Measurements from ENCODE around the gene FHOD3. TPM values are rescaled to one million over a fixed set of nuclear protein-coding genes. Genes with fewer than 3 reads are reported as not detected.

FHOD3 gene
- total RNA-seq, 1 donor from 2014 or later, result not detected

GRCh38 chr18:36505665-36506064 lies 208.2 kb downstream of the FHOD3 start:
- intact Hi-C loops (cut with micrococcal nuclease), result no loop called here
- H3K9me3 Mint-ChIP-seq, result no peaks in the 10 kb centered on the region
- no peak overlapping the region for H3K4me3 Mint-ChIP-seq (ENCODE audit: low read depth)

GRCh38 chr18:36509646-36510197 lies 212.2 kb downstream of the FHOD3 start:
- no peaks in the 10 kb centered on the region for H3K27me3 Mint-ChIP-seq (ENCODE audit: low read depth)
- H3K4me1 Mint-ChIP-seq (ENCODE audit: low read depth), result no peaks in the 10 kb centered on the region
- H3K36me3 Mint-ChIP-seq (ENCODE audit: low read depth), result no peaks in the 10 kb centered on the region
- intact Hi-C loops (cut with micrococcal nuclease), result no loop called here
- no peak overlapping the region for H3K4me3 Mint-ChIP-seq (ENCODE audit: low read depth)
- no peak overlapping the region for H3K27ac Mint-ChIP-seq
- H3K9me3 Mint-ChIP-seq, result no peaks in the 10 kb centered on the region
- DNase-seq (ENCODE audit: low spot score), result no peak

More at GRCh38 chr18:36505665-36506064, 208.2 kb downstream of the FHOD3 start:
- DNase-seq (ENCODE audit: low spot score), result no peak
- Mint-ChIP-seq H3K4me1 (ENCODE audit: low read depth) (no peaks in the 10 kb centered on the region), H3K27me3 (ENCODE audit: low read depth) (no peaks in the 10 kb centered on the region), H3K27ac (no peak overlapping the region), H3K36me3 (ENCODE audit: low read depth) (no peaks in the 10 kb centered on the region)

GRCh38 chr18:36511791-36512352 lies 214.4 kb downstream of the FHOD3 start:
- no peaks in the 10 kb centered on the region for H3K9me3 Mint-ChIP-seq
- intact Hi-C loops (cut with micrococcal nuclease), result no loop called here
- H3K27me3 Mint-ChIP-seq (ENCODE audit: low read depth), result no peaks in the 10 kb centered on the region
- no peaks in the 10 kb centered on the region for H3K4me1 Mint-ChIP-seq (ENCODE audit: low read depth)
- no peak overlapping the region for H3K27ac Mint-ChIP-seq
- H3K4me3 Mint-ChIP-seq (ENCODE audit: low read depth), result no peak overlapping the region
- no peak for DNase-seq (ENCODE audit: low spot score)
- H3K36me3 Mint-ChIP-seq (ENCODE audit: low read depth), result no peaks in the 10 kb centered on the region

GRCh38 chr18:36513556-36513955 lies 216.0 kb downstream of the FHOD3 start:
- Mint-ChIP-seq H3K27ac (no peak overlapping the region), H3K36me3 (ENCODE audit: low read depth) (no peaks in the 10 kb centered on the region), H3K27me3 (ENCODE audit: low read depth) (no peaks in the 10 kb centered on the region), H3K4me1 (ENCODE audit: low read depth) (no peaks in the 10 kb centered on the region), H3K9me3 (no peaks in the 10 kb centered on the region), H3K4me3 (ENCODE audit: low read depth) (no peak overlapping the region)
- DNase-seq (ENCODE audit: low spot score), result no peak
- intact Hi-C loops (cut with micrococcal nuclease), result no loop called here

- no peaks in the 10 kb centered on the region for H3K9me3 Mint-ChIP-seq
- no peak overlapping the region for H3K27ac Mint-ChIP-seq
- H3K4me3 Mint-ChIP-seq (ENCODE audit: low read depth), result no peak overlapping the region
- DNase-seq (ENCODE audit: low spot score), result no peak
- no peaks in the 10 kb centered on the region for H3K27me3 Mint-ChIP-seq (ENCODE audit: low read depth)
- intact Hi-C loops (cut with micrococcal nuclease), result no loop called here
- no peaks in the 10 kb centered on the region for H3K4me1 Mint-ChIP-seq (ENCODE audit: low read depth)
- no peaks in the 10 kb centered on the region for H3K36me3 Mint-ChIP-seq (ENCODE audit: low read depth)
Measured at GRCh38 chr18:36514778-36515177, 217.3 kb downstream of the FHOD3 start.

- no peak for DNase-seq (ENCODE audit: low spot score)
- no peaks in the 10 kb centered on the region for H3K36me3 Mint-ChIP-seq (ENCODE audit: low read depth)
- H3K27ac Mint-ChIP-seq, result no peak overlapping the region
- no peaks in the 10 kb centered on the region for H3K9me3 Mint-ChIP-seq
- intact Hi-C loops (cut with micrococcal nuclease), result no loop called here
- H3K4me1 Mint-ChIP-seq (ENCODE audit: low read depth), result no peaks in the 10 kb centered on the region
- H3K4me3 Mint-ChIP-seq (ENCODE audit: low read depth), result no peak overlapping the region
- peaks cover 2% of the 10 kb centered on the region for H3K27me3 Mint-ChIP-seq (ENCODE audit: low read depth)
Measured at GRCh38 chr18:36516258-36516657, 218.7 kb downstream of the FHOD3 start.

- no peak overlapping the region for H3K4me3 Mint-ChIP-seq (ENCODE audit: low read depth)
- intact Hi-C loops (cut with micrococcal nuclease), result no loop called here
Measured at GRCh38 chr18:36516726-36517125, 219.2 kb downstream of the FHOD3 start.

GRCh38 chr18:36518839-36519238 lies 221.3 kb downstream of the FHOD3 start:
- no peak for DNase-seq (ENCODE audit: low spot score)
- no peaks in the 10 kb centered on the region for H3K9me3 Mint-ChIP-seq
- H3K27me3 Mint-ChIP-seq (ENCODE audit: low read depth), result peaks cover 2% of the 10 kb centered on the region
- H3K4me1 Mint-ChIP-seq (ENCODE audit: low read depth), result no peaks in the 10 kb centered on the region
- H3K27ac Mint-ChIP-seq, result no peak overlapping the region
- H3K4me3 Mint-ChIP-seq (ENCODE audit: low read depth), result no peak overlapping the region
- H3K36me3 Mint-ChIP-seq (ENCODE audit: low read depth), result no peaks in the 10 kb centered on the region
- intact Hi-C loops (cut with micrococcal nuclease), result no loop called here

More at GRCh38 chr18:36516726-36517125, 219.2 kb downstream of the FHOD3 start:
- H3K36me3 Mint-ChIP-seq (ENCODE audit: low read depth), result no peaks in the 10 kb centered on the region
- no peaks in the 10 kb centered on the region for H3K4me1 Mint-ChIP-seq (ENCODE audit: low read depth)
- H3K27me3 Mint-ChIP-seq (ENCODE audit: low read depth), result peaks cover 2% of the 10 kb centered on the region
- no peak for DNase-seq (ENCODE audit: low spot score)
- H3K9me3 Mint-ChIP-seq, result no peaks in the 10 kb centered on the region
- H3K27ac Mint-ChIP-seq, result no peak overlapping the region

GRCh38 chr18:36519358-36519757 lies 221.8 kb downstream of the FHOD3 start:
- H3K36me3 Mint-ChIP-seq (ENCODE audit: low read depth), result no peaks in the 10 kb centered on the region
- intact Hi-C loops (cut with micrococcal nuclease), result no loop called here
- DNase-seq (ENCODE audit: low spot score), result no peak
- peaks cover 2% of the 10 kb centered on the region for H3K27me3 Mint-ChIP-seq (ENCODE audit: low read depth)
- no peak overlapping the region for H3K27ac Mint-ChIP-seq
- H3K4me1 Mint-ChIP-seq (ENCODE audit: low read depth), result no peaks in the 10 kb centered on the region
- H3K4me3 Mint-ChIP-seq (ENCODE audit: low read depth), result no peak overlapping the region
- no peaks in the 10 kb centered on the region for H3K9me3 Mint-ChIP-seq

- Mint-ChIP-seq H3K9me3 (no peaks in the 10 kb centered on the region), H3K27me3 (ENCODE audit: low read depth) (peaks cover 2% of the 10 kb centered on the region), H3K36me3 (ENCODE audit: low read depth) (no peaks in the 10 kb centered on the region), H3K4me1 (ENCODE audit: low read depth) (no peaks in the 10 kb centered on the region), H3K4me3 (ENCODE audit: low read depth) (no peak overlapping the region), H3K27ac (no peak overlapping the region)
- intact Hi-C loops (cut with micrococcal nuclease), result no loop called here
- DNase-seq (ENCODE audit: low spot score), result no peak
Measured at GRCh38 chr18:36522509-36522908, 225.0 kb downstream of the FHOD3 start.

- intact Hi-C loops (cut with micrococcal nuclease), result no loop called here
- Mint-ChIP-seq H3K4me3 (ENCODE audit: low read depth) (no peak overlapping the region), H3K27ac (no peak overlapping the region), H3K36me3 (ENCODE audit: low read depth) (no peaks in the 10 kb centered on the region), H3K27me3 (ENCODE audit: low read depth) (peaks cover 2% of the 10 kb centered on the region), H3K4me1 (ENCODE audit: low read depth) (no peaks in the 10 kb centered on the region), H3K9me3 (no peaks in the 10 kb centered on the region)
- DNase-seq (ENCODE audit: low spot score), result no peak
Measured at GRCh38 chr18:36525913-36526312, 228.4 kb downstream of the FHOD3 start.

- no peak for DNase-seq (ENCODE audit: low spot score)
- intact Hi-C loops (cut with micrococcal nuclease), result no loop called here
- H3K27me3 Mint-ChIP-seq (ENCODE audit: low read depth), result no peaks in the 10 kb centered on the region
- H3K4me1 Mint-ChIP-seq (ENCODE audit: low read depth), result no peaks in the 10 kb centered on the region
- no peak overlapping the region for H3K4me3 Mint-ChIP-seq (ENCODE audit: low read depth)
- H3K9me3 Mint-ChIP-seq, result no peaks in the 10 kb centered on the region
- H3K27ac Mint-ChIP-seq, result no peak overlapping the region
- no peaks in the 10 kb centered on the region for H3K36me3 Mint-ChIP-seq (ENCODE audit: low read depth)
Measured at GRCh38 chr18:36526611-36527010, 229.1 kb downstream of the FHOD3 start.

GRCh38 chr18:36527051-36527450 lies 229.5 kb downstream of the FHOD3 start:
- H3K4me1 Mint-ChIP-seq (ENCODE audit: low read depth), result no peaks in the 10 kb centered on the region
- H3K27ac Mint-ChIP-seq, result no peak overlapping the region
- DNase-seq (ENCODE audit: low spot score), result no peak
- intact Hi-C loops (cut with micrococcal nuclease), result no loop called here
- no peaks in the 10 kb centered on the region for H3K27me3 Mint-ChIP-seq (ENCODE audit: low read depth)
- H3K4me3 Mint-ChIP-seq (ENCODE audit: low read depth), result no peak overlapping the region
- no peaks in the 10 kb centered on the region for H3K36me3 Mint-ChIP-seq (ENCODE audit: low read depth)
- no peaks in the 10 kb centered on the region for H3K9me3 Mint-ChIP-seq
